Measurements from ENCODE around the gene CTSE. TPM values are rescaled to one million over a fixed set of nuclear protein-coding genes. Genes with fewer than 3 reads are reported as not detected.

CTSE gene
- total RNA-seq, 1 experiment from 2014 or later = not detected

DNA sequence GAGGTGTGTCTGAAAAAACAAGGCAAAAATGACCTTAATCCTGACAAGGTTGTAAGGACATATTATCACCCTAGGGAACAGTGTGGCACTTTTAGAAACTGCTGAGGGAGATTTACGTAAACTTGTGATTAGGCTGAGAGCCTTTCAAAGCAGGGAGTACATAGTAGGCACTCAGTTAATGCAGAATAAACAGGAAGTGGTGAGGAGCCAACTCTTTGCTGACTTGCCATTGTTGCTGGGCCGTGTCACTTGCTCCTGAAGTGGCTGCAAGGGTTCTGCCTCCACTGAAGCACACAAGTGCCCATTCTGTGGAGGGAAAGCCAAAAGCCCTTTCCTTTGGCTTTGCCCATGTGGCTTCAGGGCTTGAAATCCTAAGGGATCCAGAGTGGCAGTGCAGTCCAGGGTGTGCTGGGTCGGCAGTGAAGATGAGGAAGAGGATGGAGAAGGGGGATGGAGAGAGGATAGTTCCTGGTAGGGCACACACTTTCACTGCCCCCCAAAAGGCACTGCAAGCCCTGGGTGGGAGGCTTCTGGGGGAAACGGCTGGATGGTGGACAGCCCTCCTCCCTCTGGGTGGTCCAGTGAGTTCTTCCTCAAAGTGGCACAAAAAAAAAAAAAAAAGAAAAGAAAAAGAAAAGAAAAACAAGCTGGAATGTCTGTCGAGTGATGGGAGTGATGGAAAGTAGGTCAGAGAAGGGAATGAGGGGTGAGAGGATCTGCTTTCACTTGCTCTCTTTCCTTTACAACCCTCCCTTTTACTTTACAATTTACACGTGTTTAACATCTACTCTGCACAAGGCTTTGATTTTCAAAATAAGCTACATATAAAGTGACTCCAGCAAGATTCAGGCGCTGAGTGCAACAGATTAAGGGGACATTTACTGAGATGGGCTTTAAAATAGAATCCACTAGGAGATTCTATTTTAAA is 15.6 kb upstream of the CTSE start:
- Histone ChIP-seq H3K27ac (no peak overlapping the region), H3K4me3 (no peak overlapping the region), H3K9me3 (replicated peaks) (no peaks in the 10 kb centered on the region), H3K4me1 (replicated peaks) (no peaks in the 10 kb centered on the region), H3K27me3 (replicated peaks) (peaks cover 26% of the 10 kb centered on the region), H3K36me3 (no peaks in the 10 kb centered on the region)
- DNase-seq (ENCODE audit: low read depth in 1 of 2, low spot score in 2 of 2) = no peak

DNA sequence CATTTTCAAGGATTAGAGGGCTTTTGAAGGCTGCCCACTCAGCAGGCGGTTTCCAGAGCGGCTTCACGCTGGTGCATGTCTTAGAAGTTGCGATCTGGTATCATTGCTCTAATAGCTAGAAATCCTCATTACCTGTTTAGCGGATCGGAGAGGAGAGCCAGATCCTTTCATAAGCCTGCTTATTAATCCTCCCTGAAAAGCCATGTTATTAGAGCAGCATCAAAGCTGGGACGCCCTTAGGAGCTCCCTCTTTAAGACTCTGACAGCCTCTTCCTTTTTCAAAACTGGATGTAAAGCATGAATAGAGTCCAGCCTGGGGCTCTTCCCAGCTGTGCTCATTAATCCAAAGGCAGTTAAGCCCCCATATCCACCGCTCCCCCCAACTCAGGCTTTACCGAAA is 13.9 kb upstream of the CTSE start:
- peaks cover 7% of the 10 kb centered on the region for H3K4me1 ChIP-seq (replicated peaks)
- H3K36me3 ChIP-seq = no peaks in the 10 kb centered on the region
- peaks cover 5% of the 10 kb centered on the region; the same call in 1 of the 2 replicates for H3K9me3 ChIP-seq (replicated peaks)
- H3K4me3 ChIP-seq = no peak overlapping the region
- no peak for DNase-seq (ENCODE audit: low read depth in 1 of 2, low spot score in 2 of 2)
- H3K27me3 ChIP-seq (replicated peaks) = peaks cover 22% of the 10 kb centered on the region
- no peak overlapping the region for H3K27ac ChIP-seq

DNA sequence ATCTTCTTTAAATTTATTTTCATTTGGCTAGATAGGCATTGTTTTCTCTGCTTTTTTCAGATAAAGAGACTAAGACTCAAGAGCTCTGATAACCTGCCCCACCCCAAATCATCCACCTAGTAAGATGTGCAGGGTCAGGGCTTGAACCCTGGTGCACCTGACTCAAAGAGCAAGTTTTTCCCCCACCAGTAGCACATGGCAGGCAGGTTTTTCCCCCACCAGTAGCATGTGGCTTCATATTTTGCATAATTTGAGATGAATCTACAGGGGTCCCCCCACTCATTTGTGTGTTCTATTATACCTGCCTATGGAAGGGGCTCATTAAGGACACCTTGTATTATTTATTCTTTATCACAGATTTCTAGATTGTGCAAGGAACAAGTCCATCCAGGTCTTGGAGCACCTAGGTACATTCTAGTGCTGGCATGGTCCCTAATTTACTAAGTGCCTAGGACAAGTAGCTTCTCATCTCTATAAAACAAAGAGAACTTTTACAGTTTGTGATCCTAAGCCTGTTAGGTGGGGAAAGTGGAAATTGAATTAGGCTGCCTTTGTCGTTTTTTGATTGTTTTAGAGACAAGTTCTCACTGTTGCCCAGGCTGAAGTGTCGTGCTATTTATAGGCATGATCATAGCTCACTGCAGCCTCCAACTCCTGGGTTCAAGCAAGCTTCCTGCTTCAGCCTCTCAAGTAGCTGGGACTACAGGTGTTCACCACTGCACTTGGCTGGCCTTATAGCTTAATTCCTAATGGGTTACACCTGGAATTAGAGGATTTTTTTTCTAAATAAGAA is 13.2 kb upstream of the CTSE start:
- H3K4me3 ChIP-seq = no peak overlapping the region

DNA sequence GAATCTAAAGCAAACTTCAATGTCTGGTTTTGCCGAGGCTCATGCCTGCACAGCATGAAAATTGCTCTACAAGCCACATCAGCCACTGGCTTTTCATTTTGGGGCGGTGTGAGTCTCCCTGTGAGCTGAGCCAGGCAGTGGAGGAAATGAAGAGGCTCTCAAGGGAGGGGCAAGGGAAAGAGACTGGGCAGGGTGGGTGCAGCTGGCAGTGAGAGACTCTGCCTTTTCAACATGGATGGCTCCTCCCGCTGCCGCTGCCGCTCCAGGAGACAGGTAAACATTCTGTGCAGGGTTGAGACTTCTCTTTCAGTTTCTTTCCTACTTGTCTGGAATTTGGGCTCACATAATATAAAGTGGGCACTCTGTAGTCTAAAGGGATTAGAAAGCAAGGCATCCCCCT is 11.3 kb upstream of the CTSE start:
- Histone ChIP-seq H3K27me3 (replicated peaks) (peaks cover 24% of the 10 kb centered on the region), H3K9me3 (replicated peaks) (peaks cover 5% of the 10 kb centered on the region; the same call in 1 of the 2 replicates), H3K4me3 (no peak overlapping the region), H3K36me3 (no peaks in the 10 kb centered on the region), H3K27ac (no peak overlapping the region), H3K4me1 (replicated peaks) (peaks cover 13% of the 10 kb centered on the region)
- DNase-seq (ENCODE audit: low read depth in 1 of 2, low spot score in 2 of 2) = no peak

More for the DNA sequence above, 13.2 kb upstream of the CTSE start:
- no peak overlapping the region for H3K27ac ChIP-seq
- H3K9me3 ChIP-seq (replicated peaks) = peaks cover 5% of the 10 kb centered on the region; the same call in 1 of the 2 replicates
- H3K36me3 ChIP-seq = no peaks in the 10 kb centered on the region
- DNase-seq (ENCODE audit: low read depth in 1 of 2, low spot score in 2 of 2) = no peak
- peaks cover 22% of the 10 kb centered on the region for H3K27me3 ChIP-seq (replicated peaks)
- peaks cover 13% of the 10 kb centered on the region for H3K4me1 ChIP-seq (replicated peaks)

DNA sequence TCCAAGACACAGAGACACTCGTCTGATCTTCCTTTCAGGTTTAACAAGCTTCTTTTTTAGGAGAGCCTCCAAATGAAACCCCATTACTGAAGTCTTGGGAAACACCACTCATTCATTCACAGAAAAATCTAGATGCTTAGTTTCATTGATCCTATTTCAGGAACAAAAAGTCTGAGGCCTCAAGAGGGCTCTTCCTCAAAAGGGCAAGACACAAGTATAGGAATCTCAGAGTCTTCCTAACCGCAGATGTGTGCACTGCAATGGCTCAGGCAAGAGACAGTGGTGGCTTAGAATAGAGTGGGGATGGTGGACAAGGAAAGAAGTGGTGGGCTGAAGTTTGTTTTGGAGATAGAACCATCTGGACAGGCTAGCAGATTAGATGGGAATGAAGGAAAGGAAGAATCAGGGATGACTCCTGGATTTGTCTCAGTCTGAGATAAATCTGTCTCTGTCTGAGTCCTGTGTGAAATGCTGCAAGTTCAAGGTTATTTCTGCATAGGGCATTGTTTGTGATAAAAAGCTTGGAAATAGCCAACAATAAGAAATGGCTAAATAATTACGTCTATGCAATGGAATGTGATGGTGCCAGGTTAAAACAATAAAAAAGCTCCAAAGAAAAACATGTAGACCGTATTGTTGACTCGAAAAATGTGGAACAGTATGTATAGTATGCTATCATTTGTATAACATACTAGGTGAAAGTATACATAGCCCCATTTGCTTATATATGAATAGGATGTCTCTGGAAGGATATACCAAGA is 8.9 kb upstream of the CTSE start:
- no peaks in the 10 kb centered on the region for H3K36me3 ChIP-seq
- peaks cover 13% of the 10 kb centered on the region for H3K4me1 ChIP-seq (replicated peaks)
- peaks cover 5% of the 10 kb centered on the region; the same call in 1 of the 2 replicates for H3K9me3 ChIP-seq (replicated peaks)
- DNase-seq (ENCODE audit: low read depth in 1 of 2, low spot score in 2 of 2) = peak in 1 of 2 experiments; percentile 28
- H3K27me3 ChIP-seq (replicated peaks) = peaks cover 33% of the 10 kb centered on the region
- no peak overlapping the region for H3K4me3 ChIP-seq
- peak overlapping the region; percentile 17; the same call in 1 of the 2 replicates for H3K27ac ChIP-seq

DNA sequence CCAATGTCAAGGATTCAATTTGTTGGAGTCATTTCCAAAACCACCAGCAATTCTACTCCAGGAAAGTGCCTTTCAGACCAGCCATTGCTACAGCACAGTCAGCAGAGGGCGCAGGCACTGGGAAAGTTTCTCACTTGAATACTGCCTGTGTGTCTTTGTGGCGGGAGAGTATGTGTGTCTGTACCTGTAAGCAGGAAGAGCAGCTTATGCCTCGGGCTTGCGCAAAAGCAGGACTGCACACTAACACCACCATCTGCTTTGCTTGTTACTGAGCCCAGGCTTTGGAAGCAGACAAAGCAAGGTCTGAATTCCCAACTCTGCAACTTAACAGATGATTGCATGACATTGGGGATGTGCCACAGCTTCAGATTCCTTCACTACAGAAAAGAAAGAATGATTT is 7.0 kb upstream of the CTSE start:
- H3K4me3 ChIP-seq = no peak overlapping the region
- H3K27me3 ChIP-seq (replicated peaks) = peaks cover 31% of the 10 kb centered on the region
- H3K27ac ChIP-seq = no peak overlapping the region
- H3K4me1 ChIP-seq (replicated peaks) = peaks cover 13% of the 10 kb centered on the region
- H3K36me3 ChIP-seq = no peaks in the 10 kb centered on the region
- peaks cover 12% of the 10 kb centered on the region; the same call in 1 of the 2 replicates for H3K9me3 ChIP-seq (replicated peaks)
- DNase-seq (ENCODE audit: low read depth in 1 of 2, low spot score in 2 of 2) = peak; percentile 31 to 56

DNA sequence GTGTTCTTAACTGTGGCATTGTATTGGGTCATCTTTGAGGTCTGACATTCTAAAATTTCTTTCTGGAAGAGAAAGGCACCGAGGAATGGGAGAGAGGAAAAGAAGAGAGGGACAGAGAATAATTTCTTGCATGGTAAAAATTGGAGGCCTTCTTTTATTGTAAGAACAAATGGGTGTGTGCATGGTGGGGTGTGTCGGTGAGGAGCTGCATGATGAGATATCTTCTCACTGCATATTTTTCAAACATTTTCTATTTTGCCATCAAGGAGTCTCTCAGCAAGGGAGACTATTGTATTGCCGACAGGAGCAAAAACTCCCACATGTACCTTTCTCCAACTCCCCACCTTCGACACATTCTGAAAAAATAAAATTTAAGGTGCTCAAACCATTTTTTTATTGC is 6.5 kb upstream of the CTSE start:
- Histone ChIP-seq H3K9me3 (replicated peaks) (peaks cover 12% of the 10 kb centered on the region; the same call in 1 of the 2 replicates), H3K27me3 (replicated peaks) (peaks cover 26% of the 10 kb centered on the region), H3K36me3 (no peaks in the 10 kb centered on the region), H3K4me1 (replicated peaks) (peaks cover 13% of the 10 kb centered on the region), H3K27ac (no peak overlapping the region), H3K4me3 (no peak overlapping the region)
- no peak for DNase-seq (ENCODE audit: low read depth in 1 of 2, low spot score in 2 of 2)

DNA sequence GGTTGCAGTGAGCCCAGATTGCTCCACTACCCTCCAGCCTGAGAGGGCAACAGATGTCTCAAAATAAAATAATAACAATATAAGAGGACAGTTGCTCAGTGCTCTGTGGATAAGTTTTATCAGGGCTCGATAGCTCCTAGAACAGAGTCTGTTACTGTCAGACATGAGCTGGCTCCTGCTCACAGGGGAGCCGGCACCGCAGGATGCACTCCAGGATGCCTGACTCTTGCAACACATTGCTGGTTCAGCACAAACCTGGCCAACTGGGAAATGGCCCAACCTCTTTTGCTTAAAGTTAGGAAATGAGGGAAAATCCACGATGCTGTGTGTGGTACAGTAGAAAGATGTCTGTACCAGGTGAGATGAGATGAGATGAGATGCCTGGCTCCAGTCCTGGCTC is 5.8 kb upstream of the CTSE start:
- Histone ChIP-seq H3K4me1 (replicated peaks) (peaks cover 13% of the 10 kb centered on the region), H3K4me3 (no peak overlapping the region), H3K27ac (no peak overlapping the region), H3K36me3 (no peaks in the 10 kb centered on the region), H3K27me3 (replicated peaks) (peaks cover 21% of the 10 kb centered on the region), H3K9me3 (replicated peaks) (peaks cover 12% of the 10 kb centered on the region; the same call in 1 of the 2 replicates)
- DNase-seq (ENCODE audit: low read depth in 1 of 2, low spot score in 2 of 2) = peak in 1 of 2 experiments; percentile 23

DNA sequence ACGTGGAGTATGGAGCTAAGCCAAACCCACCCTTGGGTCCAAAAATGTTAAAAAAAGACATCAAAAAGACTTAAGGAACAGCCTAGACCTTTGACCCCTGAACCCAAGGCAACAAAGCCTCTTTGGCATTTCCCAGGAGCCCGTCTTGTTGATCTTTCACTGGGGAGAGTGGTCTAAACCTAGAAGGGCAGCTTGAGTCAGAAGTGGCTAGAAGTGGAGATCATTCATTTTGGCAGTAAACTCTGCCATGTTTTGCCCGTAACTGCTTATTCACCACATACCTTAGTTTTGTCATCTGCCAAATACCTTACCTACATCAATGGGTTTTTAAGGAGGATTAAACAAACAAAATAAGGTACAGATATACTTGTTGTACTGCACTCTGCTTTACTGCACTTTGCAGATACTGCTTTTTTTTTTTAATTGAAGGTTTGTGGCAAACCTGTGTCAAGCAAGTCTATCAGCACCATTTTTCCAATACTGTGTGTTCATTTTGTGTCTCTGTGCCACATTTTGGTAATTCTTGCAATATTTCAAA is 1.7 kb upstream of the CTSE start:
- Histone ChIP-seq H3K4me3 (no peak overlapping the region), H3K9me3 (replicated peaks) (peaks cover 7% of the 10 kb centered on the region; the same call in 1 of the 2 replicates), H3K4me1 (replicated peaks) (peaks cover 11% of the 10 kb centered on the region), H3K27me3 (replicated peaks) (peaks cover 16% of the 10 kb centered on the region), H3K36me3 (no peaks in the 10 kb centered on the region), H3K27ac (no peak overlapping the region)
- DNase-seq (ENCODE audit: low read depth in 1 of 2, low spot score in 2 of 2) = peak in 1 of 2 experiments; percentile 6

DNA sequence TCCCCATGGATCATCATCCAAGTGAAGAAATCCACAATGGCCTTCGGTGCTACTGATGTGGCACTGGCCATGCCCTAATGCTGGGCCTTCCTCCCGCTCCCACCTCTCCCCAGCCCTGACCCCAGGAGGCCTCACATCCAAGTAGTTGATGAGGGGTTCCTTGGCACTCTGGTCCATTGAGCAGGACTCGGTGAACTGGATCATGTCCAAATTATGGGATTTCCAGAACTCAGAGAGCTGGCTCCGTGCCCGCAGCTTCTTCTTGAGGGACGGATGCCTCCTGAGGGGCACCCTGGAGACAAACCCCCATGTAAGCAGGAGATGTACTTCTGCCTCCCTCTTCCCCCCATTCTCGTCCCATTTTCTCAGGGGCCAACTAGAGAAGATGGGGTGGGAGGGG is 929 bp downstream of the CTSE start:
- DNase-seq (ENCODE audit: low read depth in 1 of 2, low spot score in 2 of 2) = peak in 1 of 2 experiments; percentile 31
- H3K4me3 ChIP-seq = no peak overlapping the region
- peaks cover 11% of the 10 kb centered on the region for H3K4me1 ChIP-seq (replicated peaks)
- no peaks in the 10 kb centered on the region; the same call in 1 of the 2 replicates for H3K27me3 ChIP-seq (replicated peaks)
- H3K9me3 ChIP-seq (replicated peaks) = peaks cover 7% of the 10 kb centered on the region; the same call in 1 of the 2 replicates
- no peak overlapping the region for H3K27ac ChIP-seq
- H3K36me3 ChIP-seq = no peaks in the 10 kb centered on the region

DNA sequence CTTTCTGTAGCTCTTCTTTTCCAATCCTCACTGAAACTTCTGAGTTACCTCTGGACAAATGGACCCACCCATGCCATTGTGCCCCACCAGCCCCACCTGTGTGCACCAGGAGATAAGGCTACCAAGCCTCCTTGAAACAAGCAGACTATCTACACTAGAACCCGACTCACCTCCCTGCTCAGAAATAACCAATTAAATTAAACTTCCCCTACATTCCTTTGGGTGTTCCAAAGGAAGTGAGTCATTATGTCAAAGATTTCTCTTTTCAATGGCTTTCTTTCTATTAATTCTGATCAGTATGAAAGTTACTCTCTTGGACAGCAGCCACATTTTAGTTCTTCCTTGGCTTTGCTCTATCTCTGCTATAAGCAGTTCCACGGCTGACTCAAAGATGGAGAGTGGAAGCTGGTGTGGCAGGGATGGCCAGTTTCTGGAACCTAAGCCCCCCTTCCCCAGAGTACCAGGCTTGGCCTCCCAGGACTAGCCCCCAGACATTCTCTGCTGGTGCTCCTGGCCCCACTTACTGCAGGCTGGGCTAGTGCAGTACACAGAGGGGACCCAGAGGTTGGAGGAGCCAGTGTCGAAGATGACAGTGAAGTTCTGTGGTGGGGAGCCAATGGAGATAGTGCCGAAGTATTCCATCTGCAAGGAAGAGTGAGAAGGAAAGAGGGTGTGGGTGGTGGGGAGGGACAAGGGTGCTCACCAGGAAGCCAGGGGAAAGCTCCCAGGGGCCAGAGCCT is 1.9 kb downstream of the CTSE start:
- Histone ChIP-seq H3K27ac (no peak overlapping the region), H3K36me3 (no peaks in the 10 kb centered on the region), H3K4me1 (replicated peaks) (peaks cover 11% of the 10 kb centered on the region), H3K4me3 (no peak overlapping the region), H3K9me3 (replicated peaks) (peaks cover 7% of the 10 kb centered on the region; the same call in 1 of the 2 replicates), H3K27me3 (replicated peaks) (no peaks in the 10 kb centered on the region; the same call in 1 of the 2 replicates)
- DNase-seq (ENCODE audit: low read depth in 1 of 2, low spot score in 2 of 2) = peak; percentile 29 to 32

DNA sequence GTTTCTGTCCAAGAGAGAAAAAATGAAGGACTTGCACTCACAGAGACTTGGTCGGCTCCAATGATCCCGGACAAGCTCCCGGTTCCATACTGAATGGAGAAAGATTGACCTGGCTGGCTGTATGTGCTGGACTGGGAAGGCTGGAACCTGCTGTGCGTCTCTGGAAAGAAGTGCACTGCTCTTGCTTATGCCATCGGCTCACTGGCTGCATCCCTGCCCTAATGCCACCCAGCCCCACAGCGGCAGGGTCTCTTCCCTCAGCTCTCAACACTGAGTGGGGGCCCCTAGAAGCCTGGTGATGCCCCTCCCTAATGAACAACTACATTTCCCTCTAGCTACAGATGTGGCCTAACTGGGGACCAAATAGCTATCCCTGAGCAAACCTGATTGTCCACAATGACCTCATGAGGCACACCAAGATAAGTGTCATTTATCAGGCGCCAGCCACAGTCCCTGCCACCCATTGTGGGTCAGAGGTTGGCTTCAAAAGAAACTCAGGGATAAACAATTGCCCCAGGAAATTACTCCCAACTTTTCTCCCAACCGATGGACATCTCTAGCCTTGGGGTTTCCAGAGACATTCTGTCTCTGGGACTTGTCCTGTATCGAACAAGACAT is 2.6 kb downstream of the CTSE start:
- Histone ChIP-seq H3K27me3 (replicated peaks) (no peaks in the 10 kb centered on the region; the same call in 1 of the 2 replicates), H3K9me3 (replicated peaks) (peaks cover under 1% of the 10 kb centered on the region; the same call in 1 of the 2 replicates), H3K4me1 (replicated peaks) (peaks cover 11% of the 10 kb centered on the region), H3K4me3 (no peak overlapping the region), H3K36me3 (no peaks in the 10 kb centered on the region), H3K27ac (no peak overlapping the region)
- DNase-seq (ENCODE audit: low read depth in 1 of 2, low spot score in 2 of 2) = peak; percentile 7 to 15

Data from SJSA1 (cell line).